H9 (cell line): ENCODE measurements around the gene SEC22A. TPM values are rescaled to one million over a fixed set of nuclear protein-coding genes. Genes with fewer than 3 reads are reported as not detected.

Experiments used
- DNase-seq: peaks from one replicate; pipeline ENCODE4 v3.0.0-alpha.2; 2017
- H2AFZ ChIP-seq: one replicate; pipeline ENCODE4 v1.6.1; 2013; ENCODE audit warnings: mild to moderate bottlenecking, low read length, control low read depth, moderate library complexity
- H2AK5ac ChIP-seq: 2 replicates; pipeline ENCODE4 v1.6.1; 2013; ENCODE audit warnings: low read length, control low read depth, mixed read lengths; ENCODE audit not compliant: insufficient read length
- H2BK120ac ChIP-seq: one replicate; pipeline ENCODE4 v1.6.1; 2013; ENCODE audit warnings: low read depth, mild to moderate bottlenecking, low read length, control low read depth, inconsistent platforms; ENCODE audit not compliant: poor library complexity, severe bottlenecking
- H2BK12ac ChIP-seq: 2 replicates; pipeline ENCODE4 v1.6.1; 2013; ENCODE audit warnings: low read length, control low read depth, mixed read lengths, low read depth; ENCODE audit not compliant: insufficient read length
- H2BK15ac ChIP-seq: 2 replicates; pipeline ENCODE4 v1.6.1; 2013; ENCODE audit warnings: low read depth, low read length, control low read depth
- H2BK20ac ChIP-seq: one replicate; pipeline ENCODE4 v1.6.1; 2013; ENCODE audit warnings: low read depth, mild to moderate bottlenecking, low read length, control low read depth, inconsistent platforms; ENCODE audit not compliant: poor library complexity, severe bottlenecking
- H2BK5ac ChIP-seq: 2 replicates; pipeline ENCODE4 v1.6.1; 2013; ENCODE audit warnings: low read length, control low read depth, mixed read lengths; ENCODE audit not compliant: insufficient read length
- H3K14ac ChIP-seq: 2 replicates; pipeline ENCODE4 v1.6.1; 2013; ENCODE audit warnings: low read length, control low read depth; ENCODE audit not compliant: insufficient read depth
- H3K18ac ChIP-seq: 2 replicates; pipeline ENCODE4 v1.6.1; 2013; ENCODE audit warnings: low read depth, mild to moderate bottlenecking, mixed read lengths, low read length, control low read depth; ENCODE audit not compliant: insufficient read length
- H3K23ac ChIP-seq: 2 replicates; pipeline ENCODE4 v1.6.1; 2013; ENCODE audit warnings: low read length, control low read depth, mixed read lengths, low read depth; ENCODE audit not compliant: insufficient read length
- H3K23me2 ChIP-seq: 2 replicates; pipeline ENCODE4 v1.6.1; 2013; ENCODE audit warnings: low read depth, mild to moderate bottlenecking, mixed read lengths, low read length, control low read depth; ENCODE audit not compliant: insufficient read length, poor library complexity, severe bottlenecking
- H3K27ac ChIP-seq: 2 replicates; pipeline ENCODE4 v1.5.1; 2013; ENCODE audit warnings: low read length, control low read depth, mixed read lengths, low read depth; ENCODE audit not compliant: insufficient read length
- H3K27me3 ChIP-seq: 2 replicates; pipeline ENCODE4 v1.6.1; 2013; ENCODE audit warnings: low read length, control low read depth, inconsistent platforms; ENCODE audit not compliant: insufficient read depth
- H3K4ac ChIP-seq: 2 replicates; pipeline ENCODE4 v1.6.1; 2013; ENCODE audit warnings: low read depth, mild to moderate bottlenecking, control low read depth, inconsistent platforms, low read length, moderate library complexity
- H3K4me1 ChIP-seq: 2 replicates; pipeline ENCODE4 v1.6.1; 2013; ENCODE audit warnings: low read length, control low read depth, inconsistent platforms; ENCODE audit not compliant: insufficient read depth
- H3K4me2 ChIP-seq: 2 replicates; pipeline ENCODE4 v1.6.1; 2013; ENCODE audit warnings: low read length, control low read depth, mixed read lengths; ENCODE audit not compliant: insufficient read length, insufficient read depth
- H3K56ac ChIP-seq: 2 replicates; pipeline ENCODE4 v1.6.1; 2013; ENCODE audit warnings: low read depth, mild to moderate bottlenecking, mixed read lengths, low read length, control low read depth; ENCODE audit not compliant: insufficient read length
- H3K79me1 ChIP-seq: 2 replicates; pipeline ENCODE4 v1.6.1; 2013; ENCODE audit warnings: low read depth, mild to moderate bottlenecking, moderate library complexity, low read length, control low read depth, inconsistent platforms; ENCODE audit not compliant: insufficient read depth, poor library complexity, severe bottlenecking
- H3K79me2 ChIP-seq: 2 replicates; pipeline ENCODE4 v1.6.1; 2013; ENCODE audit warnings: low read length, control low read depth, inconsistent platforms; ENCODE audit not compliant: insufficient read depth
- H3K9ac ChIP-seq: 2 replicates; pipeline ENCODE4 v1.6.1; 2013; ENCODE audit warnings: low read length, control low read depth, mixed read lengths; ENCODE audit not compliant: insufficient read length; ENCODE audit errors: extremely low read depth
- H3K9me3 ChIP-seq: one replicate; pipeline ENCODE4 v1.6.1; 2013; ENCODE audit warnings: low read depth, low read length, inconsistent platforms; ENCODE audit not compliant: control insufficient read depth
- H3T11ph ChIP-seq: one replicate; pipeline ENCODE4 v1.6.1; 2013; ENCODE audit warnings: mild to moderate bottlenecking, low read length, control low read depth, inconsistent platforms
- H4K20me1 ChIP-seq: one replicate; pipeline ENCODE4 v1.6.1; 2013; ENCODE audit not compliant: control insufficient read depth, insufficient read length, insufficient read depth
- H4K5ac ChIP-seq: 2 replicates; pipeline ENCODE4 v1.6.1; 2013; ENCODE audit warnings: low read depth, mild to moderate bottlenecking, mixed read lengths, low read length, control low read depth; ENCODE audit not compliant: insufficient read length
- H4K8ac ChIP-seq: replicated peaks from 2 replicates; pipeline ENCODE4 v1.6.1; 2013; ENCODE audit warnings: low read length, control low read depth, mixed read lengths, low read depth; ENCODE audit not compliant: insufficient read length
- H4K91ac ChIP-seq: 2 replicates; pipeline ENCODE4 v1.6.1; 2013; ENCODE audit warnings: low read depth, mild to moderate bottlenecking, moderate library complexity, mixed read lengths, low read length, control low read depth; ENCODE audit not compliant: insufficient read length
- H3K27ac Mint-ChIP-seq, 3 experiments: 2 replicates in 2 of 3; 3 replicates in 1 of 3; pipeline ENCODE4 v1.8.0; 2020 to 2021; ENCODE audit warnings: mixed read lengths in 3 of 3, mild to moderate bottlenecking in 1 of 3, moderate library complexity in 1 of 3
- H3K27me3 Mint-ChIP-seq: 2 replicates; pipeline ENCODE4 v1.8.0; 2021; ENCODE audit warnings: low read depth, mild to moderate bottlenecking, moderate library complexity, mixed read lengths
- H3K36me3 Mint-ChIP-seq, 3 experiments: 2 replicates in 2 of 3; 3 replicates in 1 of 3; pipeline ENCODE4 v1.8.0; 2020 to 2021; ENCODE audit warnings: low read depth in 3 of 3, mixed read lengths in 3 of 3; ENCODE audit not compliant: insufficient read depth in 1 of 3
- H3K4me1 Mint-ChIP-seq, 2 experiments: 2 replicates each; pipeline ENCODE4 v1.8.0; 2020; ENCODE audit warnings: mixed read lengths in 2 of 2
- H3K4me3 Mint-ChIP-seq, 2 experiments: 2 replicates in 1 of 2; 3 replicates in 1 of 2; pipeline ENCODE4 v1.8.0; 2020 to 2021; ENCODE audit warnings: mild to moderate bottlenecking in 2 of 2, mixed read lengths in 2 of 2, moderate library complexity in 1 of 2
- H3K9me3 Mint-ChIP-seq, 2 experiments: 2 replicates in 1 of 2; 3 replicates in 1 of 2; pipeline ENCODE4 v1.8.0; 2020; ENCODE audit warnings: mild to moderate bottlenecking in 2 of 2, mixed read lengths in 2 of 2, moderate library complexity in 1 of 2
- CTCF ChIP-seq: fragments of 200-600 bp; sonication (generic); conservative IDR thresholded peaks from 3 replicates; pipeline ENCODE4 v1.8.0; 2021; ENCODE audit warnings: antibody characterized with exemption, mild to moderate bottlenecking
- WGBS: extraction: QIAGEN DNeasy Blood & Tissue Kit; methylation state at CpG from one replicate; pipeline ENCODE4 v1.1.7; 2013; ENCODE audit warnings: missing lambda C conversion rate, low lambda C conversion rate, mixed read lengths; ENCODE audit not compliant: insufficient read length; ENCODE audit errors: extremely low coverage; 5-methylcytosine and 5-hydroxymethylcytosine counted together
- total RNA-seq: library from RNA; stranded (reverse); gene quantifications from 2 replicates; pipeline ENCODE4 v1.2.1, GENCODE V29; 2021

SEC22A gene
- total RNA-seq, 1 experiment from 2014 or later, result 9.9 TPM

GRCh38 chr3:123157209-123157597 is 44.5 kb upstream of the SEC22A start:
- H3K18ac ChIP-seq, result no peak overlapping the region
- DNase-seq, result peak; percentile 12
- Mint-ChIP-seq H3K9me3 (no peaks in the 10 kb centered on the region), H3K27ac (peak overlapping the region in 1 of 3 experiments; percentile 23; a peak in 1 of 7 replicates), H3K36me3 (peaks cover 0 to 34% (median 7%) of the 10 kb centered on the region in 3 experiments; a peak in 5 of 7 replicates), H3K4me3 (no peak overlapping the region), H3K4me1 (peaks cover 2 to 6% of the 10 kb centered on the region in 2 experiments; a peak in 2 of 4 replicates), H3K27me3 (no peaks in the 10 kb centered on the region)
- WGBS, result no CpG with 5 or more reads among the region's 2 CpGs
- no peaks in the 10 kb centered on the region for H4K20me1 ChIP-seq
- no peak overlapping the region for H2BK15ac ChIP-seq
- no peaks in the 10 kb centered on the region for H3K4me1 ChIP-seq
- no peak overlapping the region for H3T11ph ChIP-seq
- H2BK20ac ChIP-seq, result no peak overlapping the region
- H3K56ac ChIP-seq, result no peak overlapping the region
- H4K5ac ChIP-seq, result no peak overlapping the region
- H3K23ac ChIP-seq, result no peak overlapping the region
- H3K27me3 ChIP-seq, result no peaks in the 10 kb centered on the region
- H3K14ac ChIP-seq, result no peak overlapping the region; the same call in 1 of the 2 replicates
- H4K91ac ChIP-seq, result no peak overlapping the region
- H4K8ac ChIP-seq, result no peak overlapping the region
- no peak overlapping the region for H2AFZ ChIP-seq
- H2AK5ac ChIP-seq, result no peak overlapping the region
- no peak overlapping the region for H2BK5ac ChIP-seq
- H3K9me3 ChIP-seq, result no peaks in the 10 kb centered on the region
- no peaks in the 10 kb centered on the region for H3K79me2 ChIP-seq
- no peak overlapping the region for H3K4ac ChIP-seq
- no peak overlapping the region for H3K9ac ChIP-seq
- no peaks in the 10 kb centered on the region for H3K79me1 ChIP-seq
- H2BK12ac ChIP-seq, result no peak overlapping the region
- H3K27ac ChIP-seq, result no peak overlapping the region
- no peak overlapping the region for H2BK120ac ChIP-seq
- TF ChIP-seq CTCF, result no peak
- no peaks in the 10 kb centered on the region for H3K23me2 ChIP-seq
- no peak overlapping the region for H3K4me2 ChIP-seq
